ENCODE data around the gene CCNO. TPM values are rescaled to one million over a fixed set of nuclear protein-coding genes. Genes with fewer than 3 reads are reported as not detected.

CCNO gene
- total RNA-seq, 1 donor from 2014 or later = 2.7 TPM

- Mint-ChIP-seq H3K36me3 (no peaks in the 10 kb centered on the region), H3K4me1 (ENCODE audit: unreplicated experiment) (no peaks in the 10 kb centered on the region), H3K27ac (no peak overlapping the region), H3K4me3 (no peak overlapping the region), H3K27me3 (peaks cover 63% of the 10 kb centered on the region), H3K9me3 (no peaks in the 10 kb centered on the region)
- DNase-seq (ENCODE audit: extremely low spot score, unreplicated experiment) = no peak
- TF ChIP-seq, protein P1, sequence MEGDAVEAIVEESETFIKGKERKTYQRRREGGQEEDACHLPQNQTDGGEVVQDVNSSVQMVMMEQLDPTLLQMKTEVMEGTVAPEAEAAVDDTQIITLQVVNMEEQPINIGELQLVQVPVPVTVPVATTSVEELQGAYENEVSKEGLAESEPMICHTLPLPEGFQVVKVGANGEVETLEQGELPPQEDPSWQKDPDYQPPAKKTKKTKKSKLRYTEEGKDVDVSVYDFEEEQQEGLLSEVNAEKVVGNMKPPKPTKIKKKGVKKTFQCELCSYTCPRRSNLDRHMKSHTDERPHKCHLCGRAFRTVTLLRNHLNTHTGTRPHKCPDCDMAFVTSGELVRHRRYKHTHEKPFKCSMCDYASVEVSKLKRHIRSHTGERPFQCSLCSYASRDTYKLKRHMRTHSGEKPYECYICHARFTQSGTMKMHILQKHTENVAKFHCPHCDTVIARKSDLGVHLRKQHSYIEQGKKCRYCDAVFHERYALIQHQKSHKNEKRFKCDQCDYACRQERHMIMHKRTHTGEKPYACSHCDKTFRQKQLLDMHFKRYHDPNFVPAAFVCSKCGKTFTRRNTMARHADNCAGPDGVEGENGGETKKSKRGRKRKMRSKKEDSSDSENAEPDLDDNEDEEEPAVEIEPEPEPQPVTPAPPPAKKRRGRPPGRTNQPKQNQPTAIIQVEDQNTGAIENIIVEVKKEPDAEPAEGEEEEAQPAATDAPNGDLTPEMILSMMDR (conservative IDR thresholded peaks at IDR 0.05) = no peak
Measured at GRCh38 chr5:55191165-55191564, 42.2 kb downstream of the CCNO start.

GRCh38 chr5:55188656-55189540 lies 44.5 kb downstream of the CCNO start:
- Mint-ChIP-seq H3K27ac (no peak overlapping the region), H3K36me3 (no peaks in the 10 kb centered on the region), H3K27me3 (peaks cover 56% of the 10 kb centered on the region), H3K4me3 (no peak overlapping the region), H3K9me3 (no peaks in the 10 kb centered on the region), H3K4me1 (ENCODE audit: unreplicated experiment) (no peaks in the 10 kb centered on the region)
- no peak for DNase-seq (ENCODE audit: extremely low spot score, unreplicated experiment)
- TF ChIP-seq, protein P1 (conservative IDR thresholded peaks at IDR 0.05) = no peak

GRCh38 chr5:55187370-55187769 lies 46.0 kb downstream of the CCNO start:
- H3K36me3 Mint-ChIP-seq = no peaks in the 10 kb centered on the region
- no peak overlapping the region for H3K4me3 Mint-ChIP-seq
- TF ChIP-seq, protein P1 (conservative IDR thresholded peaks at IDR 0.05) = peak; percentile 53
- no peak overlapping the region for H3K27ac Mint-ChIP-seq
- H3K9me3 Mint-ChIP-seq = no peaks in the 10 kb centered on the region
- H3K27me3 Mint-ChIP-seq = peaks cover 47% of the 10 kb centered on the region
- no peaks in the 10 kb centered on the region for H3K4me1 Mint-ChIP-seq (ENCODE audit: unreplicated experiment)
- no peak for DNase-seq (ENCODE audit: extremely low spot score, unreplicated experiment)

Other genes starting within 250 kb of the CCNO start
- gene ESM1, start 248.0 kb downstream of the CCNO start, total RNA-seq (ENCODE audit: low replicate concordance) = 0.17 and 0.29 TPM in 2 replicates
- gene GZMK, start 209.4 kb downstream of the CCNO start, total RNA-seq (ENCODE audit: low replicate concordance) = not detected in 2 replicates
- gene GZMA, start 131.0 kb downstream of the CCNO start, total RNA-seq (ENCODE audit: low replicate concordance) = not detected in 2 replicates
- 34.6 and 58.6 TPM in 2 replicates for gene GPX8, start 73.4 kb downstream of the CCNO start, total RNA-seq (ENCODE audit: low replicate concordance)
- 0.38 and 0.92 TPM in 2 replicates for gene CDC20B, start 60.4 kb downstream of the CCNO start, total RNA-seq (ENCODE audit: low replicate concordance)
- 0.17 and 0.36 TPM in 2 replicates for gene MCIDAS, start 6.3 kb downstream of the CCNO start, total RNA-seq (ENCODE audit: low replicate concordance)
- gene DHX29, start 74.1 kb upstream of the CCNO start, total RNA-seq (ENCODE audit: low replicate concordance) = 21.7 and 24.0 TPM in 2 replicates
- 66.0 and 77.5 TPM in 2 replicates for gene MTREX, start 74.4 kb upstream of the CCNO start, total RNA-seq (ENCODE audit: low replicate concordance)

Data from type B pancreatic cell (in vitro differentiated cells).